Prostate gland (tissue), 2 donors: ENCODE data around the gene ADK. TPM values are rescaled to one million over a fixed set of nuclear protein-coding genes. Genes with fewer than 3 reads are reported as not detected.
"Not testable (repeated sequence)": the region's sequence is repeated elsewhere in the genome, so short reads cannot be mapped to it uniquely, and the experiment has no call there.

Source experiments
- DNase-seq: peaks from one replicate; pipeline ENCODE4 v3.0.0-alpha.2; 2019; ENCODE audit warnings: low spot score
- H3K27ac ChIP-seq, 2 donors: fragments of 200-600 bp; sonication (generic); 2 replicates each; pipeline ENCODE4 v1.5.1; 2017 to 2019
- H3K27me3 ChIP-seq: fragments of 200-600 bp; sonication (generic); replicated peaks from 2 replicates; pipeline ENCODE4 v1.5.1; 2019; ENCODE audit not compliant: insufficient read depth
- H3K36me3 ChIP-seq, 2 donors: fragments of 200-600 bp; sonication (generic); 1 replicate in 1 of 2; 2 replicates in 1 of 2; pipeline versions ENCODE4 v1.5.1 to v1.8.1; 2017 to 2019
- H3K4me1 ChIP-seq: fragments of 200-600 bp; sonication (generic); replicated peaks from 2 replicates; pipeline ENCODE4 v1.5.1; 2019
- H3K4me3 ChIP-seq, 2 donors: fragments of 200-600 bp; sonication (generic); 2 replicates each; pipeline ENCODE4 v1.5.1; 2017 to 2019
- H3K9me3 ChIP-seq: fragments of 200-600 bp; sonication (generic); 2 replicates; pipeline ENCODE4 v1.5.1; 2017
- CTCF ChIP-seq, 4 experiments: fragments of 200-600 bp in 2 of 4; fragments of 450-650 bp in 2 of 4; sonication (generic) in 2 of 4; IDR thresholded peaks; 1 replicate in 3 of 4; 2 replicates in 1 of 4; pipeline ENCODE4 v1.5.1; 2016 to 2019; ENCODE audit warnings: antibody characterized with exemption in 4 of 4, mild to moderate bottlenecking in 2 of 4, moderate library complexity in 2 of 4
- POLR2A ChIP-seq: fragments of 450-650 bp; IDR thresholded peaks from one replicate; pipeline ENCODE4 v1.6.1; 2016; ENCODE audit warnings: antibody characterized with exemption, mild to moderate bottlenecking
- POLR2AphosphoS5 ChIP-seq: sonication (generic); formaldehyde crosslinking; IDR thresholded peaks from one replicate; pipeline ENCODE4 v1.6.1; 2017; ENCODE audit warnings: antibody characterized with exemption
- whole genome bisulfite sequencing: methylation state at CpG from one replicate; pipeline ENCODE4 v1.1.5; 2018; 5-methylcytosine and 5-hydroxymethylcytosine counted together
- intact Hi-C: fragments of 100-400 bp; cut with DNase I; formaldehyde crosslinking; loops from one replicate; pipeline ENCODE4 v1.14.2; 2022
- total RNA-seq, 2 donors: library from RNA; depleted of rRNA; stranded (reverse); fragments of >200 nt; gene quantifications; one replicate each; pipeline ENCODE4 v1.1.0, GENCODE V29; 2016

Gene ADK
- total RNA-seq, 2 donors from 2014 or later, result 34.1 to 42.5 TPM

- no peaks in the 10 kb centered on the region for H3K4me1 ChIP-seq
- H3K27me3 ChIP-seq, result no peaks in the 10 kb centered on the region
- H3K36me3 ChIP-seq, result no peaks in the 10 kb centered on the region
- WGBS, result 96% methylated on average over 1 of the region's 1 CpG
- no peak overlapping the region for H3K27ac ChIP-seq
- no peak for TF ChIP-seq CTCF (IDR thresholded peaks at IDR 0.05)
- no peak for TF ChIP-seq POLR2AphosphoS5
- TF ChIP-seq POLR2A, result no peak
- intact Hi-C loops, result no loop called here
- H3K9me3 ChIP-seq, result no peaks in the 10 kb centered on the region
- no peak for DNase-seq
- no peak overlapping the region for H3K4me3 ChIP-seq
These were observed 363.3 kb downstream of the ADK start for GRCh38 chr10:74514322-74514721.

DNA sequence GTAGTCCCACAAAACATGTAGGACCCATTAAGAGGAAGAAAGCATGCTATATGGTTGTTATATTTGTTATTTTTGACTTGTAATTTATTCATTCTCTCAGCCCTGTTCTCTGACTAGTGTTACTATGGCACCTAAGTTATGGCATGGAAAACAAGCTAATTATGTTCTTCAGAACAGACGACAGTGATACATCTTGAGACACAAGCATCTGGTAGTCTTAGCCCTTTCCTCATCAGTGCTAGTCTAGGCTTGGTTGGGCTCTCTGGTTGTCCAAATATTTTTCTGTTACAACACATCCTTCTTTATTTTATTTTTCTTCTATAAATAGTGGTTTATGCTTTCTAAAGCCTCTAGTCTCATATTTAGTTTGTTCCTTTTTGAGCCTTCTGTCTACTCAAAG, 367.0 kb downstream of the ADK start:
- DNase-seq, result no peak
- Histone ChIP-seq H3K27ac (no peak overlapping the region), H3K27me3 (no peaks in the 10 kb centered on the region), H3K9me3 (no peaks in the 10 kb centered on the region), H3K36me3 (no peaks in the 10 kb centered on the region), H3K4me1 (no peaks in the 10 kb centered on the region), H3K4me3 (no peak overlapping the region)
- intact Hi-C loops, result no loop called here
- TF ChIP-seq POLR2A (no peak), POLR2AphosphoS5 (no peak), CTCF (IDR thresholded peaks at IDR 0.05) (no peak)
- WGBS, result 67% methylated on average over 1 of the region's 1 CpG

GRCh38 chr10:74521526-74521925, 370.5 kb downstream of the ADK start:
- DNase-seq, result no peak
- intact Hi-C loops, result no loop called here
- no peak overlapping the region for H3K4me3 ChIP-seq
- 78% methylated on average over 1 of the region's 1 CpG for WGBS
- no peaks in the 10 kb centered on the region for H3K9me3 ChIP-seq
- no peaks in the 10 kb centered on the region for H3K36me3 ChIP-seq
- no peaks in the 10 kb centered on the region for H3K27me3 ChIP-seq
- H3K27ac ChIP-seq, result no peak overlapping the region
- no peaks in the 10 kb centered on the region for H3K4me1 ChIP-seq
- TF ChIP-seq POLR2AphosphoS5 (no peak), CTCF (IDR thresholded peaks at IDR 0.05) (no peak), POLR2A (no peak)

- no peaks in the 10 kb centered on the region for H3K36me3 ChIP-seq
- no peak overlapping the region for H3K27ac ChIP-seq
- intact Hi-C loops, result no loop called here
- no peak overlapping the region for H3K4me3 ChIP-seq
- no peak for TF ChIP-seq CTCF (IDR thresholded peaks at IDR 0.05)
- TF ChIP-seq POLR2A, result no peak
- no peak for TF ChIP-seq POLR2AphosphoS5
- H3K27me3 ChIP-seq, result no peaks in the 10 kb centered on the region
- no peaks in the 10 kb centered on the region for H3K4me1 ChIP-seq
- DNase-seq, result no peak
- no peaks in the 10 kb centered on the region for H3K9me3 ChIP-seq
- WGBS, result 95% methylated on average over 2 of the region's 2 CpGs
These were observed 372.2 kb downstream of the ADK start for GRCh38 chr10:74523199-74523598.

GRCh38 chr10:74525885-74526284, 374.9 kb downstream of the ADK start:
- no peaks in the 10 kb centered on the region for H3K9me3 ChIP-seq
- H3K27me3 ChIP-seq, result no peaks in the 10 kb centered on the region
- H3K4me1 ChIP-seq, result no peaks in the 10 kb centered on the region
- intact Hi-C loops, result no loop called here
- TF ChIP-seq POLR2A (no peak), CTCF (IDR thresholded peaks at IDR 0.05) (no peak), POLR2AphosphoS5 (no peak)
- 93% methylated on average over 3 of the region's 3 CpGs for WGBS
- H3K36me3 ChIP-seq, result no peaks in the 10 kb centered on the region
- H3K4me3 ChIP-seq, result no peak overlapping the region
- no peak for DNase-seq
- H3K27ac ChIP-seq, result no peak overlapping the region

DNA sequence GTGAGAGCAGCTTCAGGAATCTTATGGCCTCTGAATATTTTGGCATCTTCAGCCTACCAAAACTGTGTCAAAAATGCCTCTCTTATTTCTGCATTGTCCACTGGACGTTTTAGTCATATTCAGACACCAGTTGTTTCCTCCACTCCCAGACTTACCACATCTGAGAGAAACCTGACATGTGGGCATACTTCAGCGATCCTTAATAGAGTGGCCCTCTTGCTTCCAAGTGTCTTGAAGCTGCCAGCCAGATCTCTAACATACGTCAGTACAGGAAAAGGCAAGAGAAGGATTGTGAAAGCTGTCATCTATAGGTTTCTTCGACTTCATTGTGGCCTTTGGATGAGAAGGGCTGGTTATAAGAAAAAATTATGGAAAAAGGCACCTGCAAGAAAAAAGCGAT, 376.6 kb downstream of the ADK start:
- DNase-seq, H3K36me3 ChIP-seq, intact Hi-C loops, H3K9me3 ChIP-seq, H3K4me3 ChIP-seq, H3K27me3 ChIP-seq, H3K27ac ChIP-seq, H3K4me1 ChIP-seq: not testable (repeated sequence)
- 52% methylated on average over 5 of the region's 5 CpGs for WGBS
